HEK293 (cell line): ENCODE data around the gene LRP1.

Experiments
- BCL11B ChIP-seq: fragments of 450-650 bp; formaldehyde crosslinking; IDR thresholded peaks from 2 replicates; pipeline ENCODE4 v1.5.1; 2016; ENCODE audit warnings: low read depth, missing biosample characterization, missing genetic modification characterization
- GLIS2 ChIP-seq: fragments of 450-650 bp; formaldehyde crosslinking; IDR thresholded peaks from 2 replicates; pipeline ENCODE4 v1.5.1; 2016; ENCODE audit warnings: missing biosample characterization, missing genetic modification characterization
- IKZF3 ChIP-seq: fragments of 450-650 bp; IDR thresholded peaks from 2 replicates; pipeline ENCODE4 v1.5.0; 2018; ENCODE audit warnings: missing biosample characterization, mild to moderate bottlenecking, missing genetic modification characterization, moderate library complexity
- KLF10 ChIP-seq: fragments of 450-650 bp; IDR thresholded peaks from 2 replicates; pipeline ENCODE4 v1.5.1; 2018; ENCODE audit warnings: missing biosample characterization, mild to moderate bottlenecking, missing genetic modification characterization
- MEIS1 ChIP-seq: sonication (generic); formaldehyde crosslinking; IDR thresholded peaks from 2 replicates; pipeline ENCODE4 v1.8.1; 2022; ENCODE audit warnings: missing genetic modification reagents, mild to moderate bottlenecking, borderline replicate concordance
- OVOL3 ChIP-seq: fragments of 450-650 bp; formaldehyde crosslinking; IDR thresholded peaks from 2 replicates; pipeline ENCODE4 v1.5.1; 2016; ENCODE audit warnings: missing biosample characterization, missing genetic modification characterization
- PATZ1 ChIP-seq: fragments of 450-650 bp; formaldehyde crosslinking; IDR thresholded peaks from 2 replicates; pipeline ENCODE4 v1.5.1; 2016; ENCODE audit warnings: missing biosample characterization, missing genetic modification characterization
- RBAK ChIP-seq: fragments of 450-650 bp; formaldehyde crosslinking; IDR thresholded peaks from 2 replicates; pipeline ENCODE4 v1.5.1; 2016; ENCODE audit warnings: missing biosample characterization, missing genetic modification characterization
- SP7 ChIP-seq: fragments of 450-650 bp; formaldehyde crosslinking; IDR thresholded peaks from 2 replicates; pipeline ENCODE4 v1.5.1; 2016; ENCODE audit warnings: missing biosample characterization, missing genetic modification characterization
- ZBTB17 ChIP-seq: fragments of 450-650 bp; formaldehyde crosslinking; IDR thresholded peaks from 2 replicates; pipeline ENCODE4 v1.5.1; 2016; ENCODE audit warnings: missing biosample characterization, missing genetic modification characterization
- ZBTB21 ChIP-seq: fragments of 450-650 bp; formaldehyde crosslinking; IDR thresholded peaks from 2 replicates; pipeline ENCODE4 v1.5.1; 2017; ENCODE audit warnings: missing biosample characterization, missing genetic modification characterization
- ZBTB44 ChIP-seq: fragments of 450-650 bp; IDR thresholded peaks from 2 replicates; pipeline ENCODE4 v1.5.1; 2018; ENCODE audit warnings: missing biosample characterization, mild to moderate bottlenecking, missing genetic modification characterization
- ZNF10 ChIP-seq: fragments of 450-650 bp; formaldehyde crosslinking; IDR thresholded peaks from 2 replicates; pipeline ENCODE4 v1.5.1; 2017; ENCODE audit warnings: missing biosample characterization, missing genetic modification characterization
- ZNF112 ChIP-seq: fragments of 450-650 bp; formaldehyde crosslinking; IDR thresholded peaks from 2 replicates; pipeline ENCODE4 v1.5.0; 2017; ENCODE audit warnings: missing biosample characterization, missing genetic modification characterization
- ZNF148 ChIP-seq: fragments of 450-650 bp; formaldehyde crosslinking; IDR thresholded peaks from 2 replicates; pipeline ENCODE4 v1.5.0; 2017; ENCODE audit warnings: missing biosample characterization, missing genetic modification characterization, borderline replicate concordance
- ZNF155 ChIP-seq: fragments of 450-650 bp; formaldehyde crosslinking; IDR thresholded peaks from 2 replicates; pipeline ENCODE4 v1.5.1; 2016; ENCODE audit warnings: missing biosample characterization, missing genetic modification characterization
- ZNF157 ChIP-seq: fragments of 450-650 bp; formaldehyde crosslinking; IDR thresholded peaks from 2 replicates; pipeline ENCODE4 v1.5.1; 2016; ENCODE audit warnings: missing biosample characterization, missing genetic modification characterization
- ZNF221 ChIP-seq: fragments of 450-650 bp; formaldehyde crosslinking; IDR thresholded peaks from 2 replicates; pipeline ENCODE4 v1.5.1; 2017; ENCODE audit warnings: missing biosample characterization, missing genetic modification characterization, borderline replicate concordance
- ZNF324 ChIP-seq: fragments of 450-650 bp; formaldehyde crosslinking; IDR thresholded peaks from 2 replicates; pipeline ENCODE4 v1.5.1; 2016; ENCODE audit warnings: missing biosample characterization, missing genetic modification characterization
- ZNF362 ChIP-seq: fragments of 450-650 bp; formaldehyde crosslinking; IDR thresholded peaks from 2 replicates; pipeline ENCODE4 v1.5.1; 2016; ENCODE audit warnings: missing biosample characterization, missing genetic modification characterization
- ZNF398 ChIP-seq: fragments of 450-650 bp; formaldehyde crosslinking; IDR thresholded peaks from 2 replicates; pipeline ENCODE4 v1.5.1; 2017; ENCODE audit warnings: missing biosample characterization, missing genetic modification characterization
- ZNF513 ChIP-seq: fragments of 450-650 bp; IDR thresholded peaks from 2 replicates; pipeline ENCODE4 v1.5.1; 2018; ENCODE audit warnings: missing biosample characterization, missing genetic modification characterization
- ZNF514 ChIP-seq: fragments of 450-650 bp; formaldehyde crosslinking; IDR thresholded peaks from 2 replicates; pipeline ENCODE4 v1.5.1; 2016; ENCODE audit warnings: missing biosample characterization, missing genetic modification characterization
- ZNF558 ChIP-seq: fragments of 450-650 bp; formaldehyde crosslinking; IDR thresholded peaks from 2 replicates; pipeline ENCODE4 v1.5.1; 2016; ENCODE audit warnings: missing biosample characterization, missing genetic modification characterization
- ZNF600 ChIP-seq: fragments of 450-650 bp; formaldehyde crosslinking; IDR thresholded peaks from 2 replicates; pipeline ENCODE4 v1.5.1; 2016; ENCODE audit warnings: missing biosample characterization, missing genetic modification characterization
- ZNF704 ChIP-seq: fragments of 450-650 bp; formaldehyde crosslinking; IDR thresholded peaks from 2 replicates; pipeline ENCODE4 v1.5.1; 2016; ENCODE audit warnings: missing biosample characterization, missing genetic modification characterization
- ZNF791 ChIP-seq: fragments of 450-650 bp; formaldehyde crosslinking; IDR thresholded peaks from 2 replicates; pipeline ENCODE4 v1.5.1; 2016; ENCODE audit warnings: missing biosample characterization, missing genetic modification characterization

Gene LRP1

GRCh38 chr12:57243521-57244311, 115.4 kb downstream of the LRP1 start (continued):
- TF ChIP-seq ZNF791, result no peak
- no peak for TF ChIP-seq ZNF10
- peak; percentile 64 for TF ChIP-seq ZBTB17
- TF ChIP-seq ZBTB44 (tag by site-specific recombination), result no peak
- TF ChIP-seq ZNF398 (tag by site-specific recombination), result peak; percentile 70
- TF ChIP-seq GLIS2, result no peak
- TF ChIP-seq ZNF513, result no peak
- no peak for TF ChIP-seq ZNF704 (tag by site-specific recombination)
- no peak for TF ChIP-seq ZNF148
- peak; percentile 27 for TF ChIP-seq SP7 (tag by site-specific recombination)
- TF ChIP-seq MEIS1 (CRISPR knock-in tag), result no peak
- TF ChIP-seq ZNF157 (tag by site-specific recombination), result no peak
- no peak for TF ChIP-seq RBAK (tag by site-specific recombination)
- TF ChIP-seq ZNF324 (tag by site-specific recombination), result no peak
- no peak for TF ChIP-seq ZNF514 (tag by site-specific recombination)
- no peak for TF ChIP-seq KLF10
- TF ChIP-seq OVOL3 (tag by site-specific recombination), result no peak
- no peak; the same call in 1 of the 2 replicates for TF ChIP-seq ZNF362 (tag by site-specific recombination)
- TF ChIP-seq BCL11B, result no peak
- no peak for TF ChIP-seq ZNF600 (tag by site-specific recombination)
- no peak for TF ChIP-seq ZNF558
- no peak for TF ChIP-seq ZBTB21 (tag by site-specific recombination)
- TF ChIP-seq ZNF155 (tag by site-specific recombination), result no peak
- no peak for TF ChIP-seq ZNF112 (tag by site-specific recombination)
- TF ChIP-seq PATZ1 (tag by site-specific recombination), result peak; percentile 87
- peak; percentile 30; the same call in 1 of the 2 replicates for TF ChIP-seq IKZF3 (tag by site-specific recombination)
- no peak for TF ChIP-seq ZNF221 (tag by site-specific recombination)
